ENCODE results near the gene SYS1. TPM values are rescaled to one million over a fixed set of nuclear protein-coding genes. Genes with fewer than 3 reads are reported as not detected.

The SYS1 gene
- total RNA-seq, 2 donors from 2014 or later: 23.3 to 31.4 TPM

DNA sequence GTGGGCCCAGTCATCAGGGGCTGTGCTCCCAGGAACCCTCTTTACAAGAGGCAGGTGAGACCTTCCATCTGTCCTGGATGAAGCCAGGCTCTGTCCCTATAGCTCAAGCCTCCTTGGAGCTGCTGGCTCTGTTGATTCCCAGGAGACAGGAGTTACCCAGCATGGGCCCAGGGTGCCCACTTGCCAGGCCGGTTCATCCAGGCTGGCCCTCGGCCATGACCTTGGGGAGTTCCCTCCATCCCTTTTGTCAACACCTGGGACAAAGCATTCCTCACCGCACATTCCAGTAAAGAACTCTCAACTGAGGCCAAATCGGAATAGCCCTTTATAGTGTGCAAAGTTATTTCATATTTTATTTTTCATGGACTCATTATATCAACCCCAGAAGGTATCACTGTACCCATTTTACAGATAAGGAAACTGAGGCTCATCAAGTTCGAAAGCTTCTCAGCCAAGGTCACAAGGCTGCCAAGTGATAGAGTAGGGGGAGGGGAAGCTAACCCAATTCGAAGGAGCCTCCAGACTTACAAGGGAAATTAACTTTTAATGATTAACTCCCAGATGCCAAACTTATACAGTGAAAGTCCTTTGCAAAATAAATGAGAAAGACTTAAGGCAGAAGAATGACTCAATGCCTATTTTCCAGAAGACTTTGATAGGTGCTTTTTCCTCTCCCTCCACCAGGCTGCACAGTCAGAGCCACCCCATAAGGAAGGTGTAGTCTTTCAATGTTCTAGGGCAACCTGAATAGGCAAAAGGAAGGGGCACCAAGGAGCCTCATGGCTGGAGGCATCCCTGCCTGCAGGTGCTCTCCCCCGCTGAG is 33.2 kb upstream of the SYS1 start:
- Mint-ChIP-seq H3K27ac (no peak overlapping the region), H3K4me3 (no peak overlapping the region), H3K4me1 (ENCODE audit: low read depth in 2 of 2) (no peaks in the 10 kb centered on the region), H3K36me3 (no peaks in the 10 kb centered on the region), H3K9me3 (no peaks in the 10 kb centered on the region), H3K27me3 (no peaks in the 10 kb centered on the region)
- DNase-seq (ENCODE audit: low spot score) (no peak), ATAC-seq (no peak)

- no peaks in the 10 kb centered on the region for H3K27me3 Mint-ChIP-seq
- H3K36me3 Mint-ChIP-seq: no peaks in the 10 kb centered on the region
- H3K4me3 Mint-ChIP-seq: no peak overlapping the region
- no peak overlapping the region for H3K27ac Mint-ChIP-seq
- ATAC-seq: no peak
- H3K9me3 Mint-ChIP-seq: no peaks in the 10 kb centered on the region
- DNase-seq (ENCODE audit: low spot score): no peak
- H3K4me1 Mint-ChIP-seq (ENCODE audit: low read depth in 2 of 2): no peaks in the 10 kb centered on the region
Measured at GRCh38 chr20:45330476-45330875, 32.5 kb upstream of the SYS1 start.

DNA sequence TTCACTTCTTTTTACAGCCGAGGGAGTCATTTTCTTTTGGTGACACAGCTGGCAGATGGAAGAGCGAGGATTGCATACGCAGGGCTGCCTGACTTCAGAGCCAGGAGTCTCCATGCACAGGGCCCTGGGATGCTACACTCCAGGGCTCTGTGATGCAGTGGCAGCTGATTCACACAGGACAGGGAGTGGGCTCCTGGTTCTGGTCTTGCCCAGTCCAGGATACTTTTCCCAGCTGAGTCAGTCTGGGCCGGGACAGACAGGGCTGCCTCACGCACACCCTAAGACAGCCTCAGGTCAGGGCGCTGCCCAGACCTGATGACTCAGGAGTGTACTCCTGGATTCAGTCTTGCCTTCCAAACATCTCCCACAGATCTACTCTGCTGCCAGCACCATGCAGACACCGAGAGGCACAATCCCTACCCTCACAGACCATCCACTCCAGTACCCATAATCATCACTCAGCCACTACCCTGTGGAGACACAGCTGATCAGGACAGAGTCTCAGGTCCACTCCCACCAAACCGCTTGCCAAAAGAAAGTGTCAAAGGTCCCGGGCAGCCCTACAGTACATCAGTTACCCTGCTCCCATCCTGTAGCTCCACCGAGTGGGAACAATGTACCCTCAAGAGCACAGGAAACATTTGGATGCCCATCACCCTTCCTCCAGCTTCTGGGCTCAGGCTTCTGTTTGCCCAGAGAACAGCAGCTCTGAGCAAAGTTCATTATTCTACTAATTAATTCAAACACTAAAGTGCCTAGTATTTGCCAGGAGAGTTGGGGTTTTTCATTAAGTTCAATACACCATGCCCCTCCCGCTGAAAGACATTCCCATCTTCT is 26.2 kb upstream of the SYS1 start:
- Mint-ChIP-seq H3K27ac (peak overlapping the region in 1 of 2 donors; percentile 67), H3K27me3 (no peaks in the 10 kb centered on the region), H3K9me3 (no peaks in the 10 kb centered on the region), H3K4me3 (no peak overlapping the region), H3K36me3 (no peaks in the 10 kb centered on the region), H3K4me1 (ENCODE audit: low read depth in 2 of 2) (no peaks in the 10 kb centered on the region)
- DNase-seq (ENCODE audit: low spot score): no peak
- ATAC-seq: peak in 1 of 2 donors; percentile 26

- ATAC-seq (no peak), DNase-seq (ENCODE audit: low spot score) (no peak)
- Mint-ChIP-seq H3K9me3 (no peaks in the 10 kb centered on the region), H3K27ac (peak overlapping the region in 1 of 2 donors; percentile 67), H3K4me1 (ENCODE audit: low read depth in 2 of 2) (no peaks in the 10 kb centered on the region), H3K36me3 (no peaks in the 10 kb centered on the region), H3K27me3 (no peaks in the 10 kb centered on the region), H3K4me3 (no peak overlapping the region)
Measured at GRCh38 chr20:45337367-45338120, 25.4 kb upstream of the SYS1 start.

DNA sequence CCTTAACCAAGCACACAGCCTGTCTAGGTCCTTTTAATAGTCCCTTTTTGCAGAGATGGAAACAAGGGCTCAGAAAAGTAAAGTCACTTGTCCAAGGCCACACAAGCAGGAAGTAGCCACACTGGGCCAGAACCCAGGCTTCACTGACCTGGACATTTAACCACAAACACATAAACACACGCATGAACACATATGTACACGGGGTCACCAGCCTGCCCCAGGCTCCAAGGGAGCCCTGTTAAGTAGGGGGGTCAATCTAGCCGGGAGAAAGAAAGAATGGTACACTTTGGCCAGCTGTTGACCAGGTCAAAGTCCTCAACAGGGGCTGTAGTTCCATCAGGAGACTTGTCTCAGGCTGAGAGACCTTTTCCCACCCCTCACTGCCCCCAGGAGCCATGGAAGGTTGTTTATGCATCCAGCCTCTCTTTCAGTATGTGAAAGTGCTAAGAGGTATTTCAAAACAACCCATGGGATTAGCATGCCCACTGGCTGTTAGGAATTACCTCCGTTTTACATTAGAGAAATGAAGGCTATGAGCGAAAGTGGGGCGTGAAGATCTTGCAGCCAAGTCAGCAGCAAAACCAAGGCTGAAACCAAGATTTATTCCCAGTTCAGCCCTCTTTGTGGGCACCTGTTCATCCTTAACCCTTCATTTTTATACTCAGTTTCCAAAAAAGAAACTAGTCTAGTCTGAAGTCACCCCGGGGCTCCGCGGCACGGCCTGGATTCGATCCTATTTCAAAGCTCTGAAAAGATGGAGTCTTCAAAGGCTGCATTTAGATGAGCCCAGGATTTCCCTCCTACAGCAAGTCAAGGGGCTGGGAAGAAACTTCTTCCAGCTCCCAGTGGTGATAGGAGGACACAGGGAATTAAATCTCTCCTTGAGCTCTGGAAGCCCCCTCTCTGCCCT is 24.6 kb upstream of the SYS1 start:
- no peaks in the 10 kb centered on the region for H3K4me1 Mint-ChIP-seq (ENCODE audit: low read depth in 2 of 2)

DNA sequence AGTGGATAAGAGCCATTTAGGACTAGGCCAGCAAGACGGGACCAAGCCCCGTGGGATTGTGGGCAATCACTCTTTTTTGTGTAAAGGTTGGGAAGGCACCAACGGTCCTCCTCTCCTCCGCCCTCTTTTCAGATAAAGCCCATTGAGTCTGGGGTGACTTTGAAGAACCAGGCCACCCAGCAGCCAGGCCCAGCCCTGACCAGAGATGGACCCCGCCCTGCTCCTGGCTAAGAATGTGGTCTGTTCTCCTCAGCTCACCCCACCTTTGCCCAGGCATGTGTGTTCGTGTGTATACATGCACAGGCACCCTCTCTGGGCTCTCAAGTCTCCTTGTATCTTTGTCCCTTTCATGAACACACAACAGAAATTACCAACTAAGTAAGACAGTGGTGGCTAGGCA is 23.9 kb upstream of the SYS1 start:
- Mint-ChIP-seq H3K4me3 (no peak overlapping the region), H3K27ac (no peak overlapping the region), H3K36me3 (no peaks in the 10 kb centered on the region), H3K4me1 (ENCODE audit: low read depth in 2 of 2) (peaks cover 0 to 1% of the 10 kb centered on the region in 2 donors), H3K9me3 (no peaks in the 10 kb centered on the region), H3K27me3 (no peaks in the 10 kb centered on the region)
- DNase-seq (ENCODE audit: low spot score) (no peak), ATAC-seq (no peak)

More for the DNA sequence above, 24.6 kb upstream of the SYS1 start:
- H3K4me3 Mint-ChIP-seq: no peak overlapping the region
- ATAC-seq (no peak), DNase-seq (ENCODE audit: low spot score) (no peak)
- no peak overlapping the region for H3K27ac Mint-ChIP-seq
- H3K9me3 Mint-ChIP-seq: no peaks in the 10 kb centered on the region
- H3K27me3 Mint-ChIP-seq: no peaks in the 10 kb centered on the region
- no peaks in the 10 kb centered on the region for H3K36me3 Mint-ChIP-seq

DNA sequence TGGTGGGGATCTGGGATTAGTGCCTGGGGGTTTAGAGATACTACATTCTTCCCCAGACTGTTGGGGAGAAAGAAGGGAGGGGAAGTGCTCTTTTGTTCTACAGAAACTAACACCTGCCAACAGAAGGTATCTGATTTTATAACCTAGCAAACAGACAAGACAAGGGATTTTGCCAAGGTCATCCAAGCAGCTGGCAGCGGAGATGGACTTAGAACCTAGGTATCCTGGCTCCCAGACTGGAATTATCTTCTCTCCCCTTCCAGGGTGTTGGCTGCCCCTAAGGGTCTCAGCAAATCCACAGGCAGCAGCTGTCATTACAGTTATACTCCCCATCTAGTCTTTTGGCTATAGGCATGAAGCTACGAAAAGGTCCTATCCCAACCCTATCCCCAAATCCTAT is 23.2 kb upstream of the SYS1 start:
- Mint-ChIP-seq H3K9me3 (no peaks in the 10 kb centered on the region), H3K4me1 (ENCODE audit: low read depth in 2 of 2) (peaks cover 0 to 5% of the 10 kb centered on the region in 2 donors), H3K27me3 (no peaks in the 10 kb centered on the region), H3K36me3 (no peaks in the 10 kb centered on the region), H3K27ac (no peak overlapping the region), H3K4me3 (no peak overlapping the region)
- no peak for DNase-seq (ENCODE audit: low spot score)
- ATAC-seq: no peak

- ATAC-seq: no peak
Measured at GRCh38 chr20:45340236-45340847, 22.6 kb upstream of the SYS1 start.

GRCh38 chr20:45340951-45341350 is 22.0 kb upstream of the SYS1 start:
- no peak overlapping the region for H3K4me3 Mint-ChIP-seq
- no peaks in the 10 kb centered on the region for H3K36me3 Mint-ChIP-seq

More at GRCh38 chr20:45340236-45340847, 22.6 kb upstream of the SYS1 start:
- no peaks in the 10 kb centered on the region for H3K9me3 Mint-ChIP-seq
- H3K27me3 Mint-ChIP-seq: no peaks in the 10 kb centered on the region
- H3K36me3 Mint-ChIP-seq: no peaks in the 10 kb centered on the region
- H3K4me3 Mint-ChIP-seq: no peak overlapping the region
- no peak for DNase-seq (ENCODE audit: low spot score)
- H3K4me1 Mint-ChIP-seq (ENCODE audit: low read depth in 2 of 2): peaks cover 2 to 9% of the 10 kb centered on the region in 2 donors
- H3K27ac Mint-ChIP-seq: no peak overlapping the region

GRCh38 chr20:45341579-45341938 is 21.4 kb upstream of the SYS1 start:
- Mint-ChIP-seq H3K27ac (no peak overlapping the region), H3K4me3 (no peak overlapping the region), H3K27me3 (no peaks in the 10 kb centered on the region), H3K36me3 (no peaks in the 10 kb centered on the region), H3K9me3 (no peaks in the 10 kb centered on the region), H3K4me1 (ENCODE audit: low read depth in 2 of 2) (peaks cover 14 to 19% of the 10 kb centered on the region in 2 donors)
- ATAC-seq (no peak), DNase-seq (ENCODE audit: low spot score) (no peak)

More at GRCh38 chr20:45340951-45341350, 22.0 kb upstream of the SYS1 start:
- Mint-ChIP-seq H3K27ac (no peak overlapping the region), H3K4me1 (ENCODE audit: low read depth in 2 of 2) (peaks cover 8 to 13% of the 10 kb centered on the region in 2 donors), H3K27me3 (no peaks in the 10 kb centered on the region), H3K9me3 (no peaks in the 10 kb centered on the region)
- DNase-seq (ENCODE audit: low spot score): no peak
- no peak for ATAC-seq

DNA sequence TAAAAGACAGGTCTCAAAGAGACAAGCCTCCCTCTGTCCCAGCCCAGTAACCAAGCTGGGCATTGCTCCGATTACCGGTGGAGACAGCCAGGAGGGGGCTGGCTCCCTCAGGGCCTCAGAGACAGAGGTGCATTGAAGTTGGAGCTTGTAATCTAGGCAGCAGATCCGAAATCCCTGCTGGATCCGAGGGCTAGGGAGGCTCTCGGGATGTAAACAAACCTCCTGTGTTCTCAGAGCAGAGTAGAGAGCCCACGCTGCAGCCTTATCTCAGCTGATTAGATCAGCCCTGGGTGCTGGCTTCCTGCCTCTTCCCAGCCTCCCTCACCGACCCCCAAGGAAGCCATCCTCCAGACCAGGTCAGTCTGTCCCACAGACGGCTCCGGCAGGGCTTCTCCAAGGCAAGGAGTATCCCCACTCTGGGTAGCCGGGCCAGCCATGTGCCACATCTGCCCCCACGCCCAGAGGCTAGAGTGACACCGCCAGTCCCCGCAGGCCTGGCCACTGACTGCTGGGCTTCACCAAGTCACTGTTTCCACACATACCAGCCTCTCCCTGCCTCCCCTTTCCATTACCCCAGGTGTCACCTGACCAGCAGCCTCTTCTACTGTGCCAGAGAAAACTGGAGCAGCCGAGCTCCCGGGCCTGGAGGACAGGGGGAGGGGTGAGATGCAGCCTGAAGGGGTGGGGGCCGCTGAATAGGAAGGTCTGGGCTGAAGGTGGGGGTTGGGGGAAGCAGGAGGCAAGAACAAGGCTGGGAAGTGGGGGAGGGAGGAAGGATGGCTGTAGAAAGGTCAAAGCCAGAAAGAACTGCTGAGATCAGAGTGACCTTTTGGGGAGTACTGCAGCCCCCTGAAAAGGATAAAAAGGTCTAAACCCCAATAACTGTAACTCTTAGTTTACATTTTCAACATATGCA is 20.8 kb upstream of the SYS1 start:
- Mint-ChIP-seq H3K9me3 (no peaks in the 10 kb centered on the region), H3K36me3 (no peaks in the 10 kb centered on the region), H3K27me3 (no peaks in the 10 kb centered on the region), H3K4me3 (no peak overlapping the region), H3K27ac (no peak overlapping the region), H3K4me1 (ENCODE audit: low read depth in 2 of 2) (peaks cover 20 to 24% of the 10 kb centered on the region in 2 donors)
- DNase-seq (ENCODE audit: low spot score) (no peak), ATAC-seq (no peak)
